Measurements from ENCODE around the gene CFAP20DC.

The CFAP20DC gene

GRCh38 chr3:58798312-58798711 is 251.5 kb downstream of the CFAP20DC start:
- no peak for DNase-seq

DNA sequence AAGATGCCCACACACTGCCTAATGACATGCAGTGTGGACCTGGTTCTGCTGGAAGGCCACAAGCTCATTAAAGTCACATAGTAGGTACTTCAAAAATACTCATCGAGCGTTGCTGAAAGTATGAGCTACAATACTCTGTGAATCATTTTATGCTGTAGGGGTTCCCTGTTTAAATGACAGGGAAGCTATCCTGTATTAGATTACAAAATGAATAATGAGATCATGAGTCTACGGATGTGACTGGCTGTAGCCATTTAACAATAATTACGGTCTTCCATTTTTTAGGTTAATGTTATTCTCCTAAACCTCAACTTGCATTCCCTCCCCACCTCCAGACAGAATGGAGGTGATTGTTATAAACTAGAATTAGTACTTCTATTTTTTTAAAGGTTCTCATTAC is 255.1 kb downstream of the CFAP20DC start:
- DNase-seq = no peak

DNA sequence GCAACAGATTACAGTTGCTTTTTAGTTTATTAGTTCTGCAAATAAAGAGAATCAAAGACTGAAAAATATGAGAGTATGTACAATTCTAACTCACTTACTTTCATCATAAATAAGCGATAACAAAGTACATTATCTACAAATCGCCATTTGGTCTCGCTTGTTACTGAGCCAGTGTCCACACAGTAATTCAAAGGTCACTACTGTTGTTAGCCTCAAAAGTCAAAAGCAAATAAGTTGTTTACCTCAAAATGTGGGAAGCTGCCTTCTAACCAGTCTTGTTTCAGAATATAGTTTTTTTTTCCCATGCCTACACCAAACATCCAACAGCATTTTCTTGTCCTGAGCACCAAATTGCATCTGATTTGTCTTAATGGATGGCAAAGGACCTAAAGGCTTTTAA is 255.9 kb downstream of the CFAP20DC start:
- no peak for DNase-seq

DNA sequence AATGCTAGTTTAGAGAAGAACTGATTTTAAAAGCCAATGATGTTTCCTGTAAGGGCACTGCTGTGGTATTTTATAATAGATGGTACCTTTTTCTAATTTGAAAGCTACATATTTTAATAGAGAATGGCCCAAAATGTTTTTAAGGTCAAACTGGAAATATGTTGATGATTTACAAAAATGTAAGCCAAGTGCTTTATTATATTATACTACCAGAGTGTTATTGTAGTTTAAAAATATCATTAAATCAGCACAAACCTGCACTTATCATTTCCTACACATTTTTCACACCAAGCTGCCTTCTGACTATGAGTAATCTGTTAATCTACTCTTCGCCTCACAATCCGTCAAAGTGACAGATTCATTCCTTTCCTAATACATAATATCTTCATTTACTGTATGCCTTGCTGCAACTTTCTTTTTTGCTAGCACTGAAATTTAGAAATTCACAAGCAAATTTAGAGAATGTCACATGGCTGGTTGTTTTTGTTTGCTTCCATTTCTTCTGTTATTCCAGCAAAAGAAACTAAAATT is 256.8 kb downstream of the CFAP20DC start:
- DNase-seq = no peak

- no peak for DNase-seq
Observed at GRCh38 chr3:58789385-58789784, 260.4 kb downstream of the CFAP20DC start.

GRCh38 chr3:58784888-58785287 is 264.9 kb downstream of the CFAP20DC start:
- DNase-seq = no peak

- DNase-seq = no peak
Observed at GRCh38 chr3:58784425-58784824, 265.4 kb downstream of the CFAP20DC start.

DNA sequence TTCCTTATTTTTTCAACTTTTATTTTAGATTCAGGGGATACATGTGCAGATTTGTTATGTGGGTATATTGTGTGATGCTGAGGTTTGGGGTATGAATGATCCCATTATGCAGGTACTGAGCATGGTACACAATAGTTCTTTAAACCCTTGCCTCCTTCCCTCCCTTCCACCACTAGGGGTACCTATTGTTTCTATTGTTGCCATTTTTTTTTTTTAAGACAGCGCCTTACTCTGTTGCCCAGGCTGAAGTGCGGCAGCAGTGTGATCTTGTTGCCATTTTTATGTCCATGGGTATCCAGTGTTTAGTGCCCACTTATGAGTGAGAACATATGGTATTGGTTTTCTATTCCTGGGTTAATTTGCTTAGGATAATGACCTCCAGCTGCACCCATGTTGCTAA is 266.0 kb downstream of the CFAP20DC start:
- DNase-seq = no peak

GRCh38 chr3:58779934-58780333 is 269.9 kb downstream of the CFAP20DC start:
- no peak for DNase-seq

- no peak for DNase-seq
Observed at GRCh38 chr3:58776231-58776630, 273.6 kb downstream of the CFAP20DC start.

- no peak for DNase-seq
Observed at GRCh38 chr3:58772462-58772861, 277.4 kb downstream of the CFAP20DC start.

GRCh38 chr3:58769065-58769464 is 280.8 kb downstream of the CFAP20DC start:
- DNase-seq = no peak

- no peak for DNase-seq
Observed at GRCh38 chr3:58766587-58767282, 283.1 kb downstream of the CFAP20DC start.

GRCh38 chr3:58755150-58755549 is 294.7 kb downstream of the CFAP20DC start:
- DNase-seq = no peak

- no peak for DNase-seq
Observed at GRCh38 chr3:58754074-58754473, 295.8 kb downstream of the CFAP20DC start.

GRCh38 chr3:58751882-58752567 is 297.8 kb downstream of the CFAP20DC start:
- no peak for DNase-seq

- no peak for DNase-seq
Observed at GRCh38 chr3:58751235-58751634, 298.6 kb downstream of the CFAP20DC start.

DNA sequence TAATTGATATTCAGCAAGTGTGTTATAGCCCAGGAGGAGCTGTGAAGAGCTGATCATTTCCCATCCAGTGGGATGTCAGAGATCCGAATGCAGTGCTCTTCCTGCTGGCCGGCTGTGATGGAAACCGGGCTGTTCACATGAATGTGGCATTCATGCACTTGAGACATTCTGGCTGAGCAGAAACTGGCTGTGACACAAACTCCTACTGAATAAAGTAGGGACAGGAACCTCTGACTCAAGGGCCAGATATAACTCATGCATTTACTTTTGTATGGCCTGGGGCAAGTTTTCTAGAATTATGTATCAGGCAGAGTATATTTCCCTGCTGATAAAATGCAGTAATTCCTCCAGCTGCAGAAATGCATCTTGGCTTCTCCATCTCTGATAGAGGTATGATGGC is 299.9 kb downstream of the CFAP20DC start:
- DNase-seq = no peak

- DNase-seq = no peak
Observed at GRCh38 chr3:58748024-58748423, 301.8 kb downstream of the CFAP20DC start.

DNA sequence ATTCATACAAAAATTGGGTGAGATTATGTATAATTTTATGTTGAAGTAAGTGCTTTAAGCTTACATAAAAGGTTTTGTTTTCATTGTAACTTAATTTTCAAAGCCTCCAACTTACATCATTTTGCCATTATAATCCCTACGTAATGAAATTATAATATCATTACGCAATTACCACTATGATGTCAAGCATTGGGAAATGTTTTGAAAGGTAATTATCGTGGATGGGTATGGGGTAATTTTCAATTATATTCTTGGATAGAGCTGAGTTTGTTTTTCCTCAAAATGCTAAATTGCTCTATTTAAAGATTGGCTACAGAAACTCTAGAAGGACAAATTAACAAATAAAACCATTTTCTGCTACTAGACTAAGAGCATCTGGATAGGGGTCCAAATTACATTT is 303.1 kb downstream of the CFAP20DC start:
- no peak for DNase-seq

GRCh38 chr3:58743296-58743695 is 306.5 kb downstream of the CFAP20DC start:
- DNase-seq = no peak

DNA sequence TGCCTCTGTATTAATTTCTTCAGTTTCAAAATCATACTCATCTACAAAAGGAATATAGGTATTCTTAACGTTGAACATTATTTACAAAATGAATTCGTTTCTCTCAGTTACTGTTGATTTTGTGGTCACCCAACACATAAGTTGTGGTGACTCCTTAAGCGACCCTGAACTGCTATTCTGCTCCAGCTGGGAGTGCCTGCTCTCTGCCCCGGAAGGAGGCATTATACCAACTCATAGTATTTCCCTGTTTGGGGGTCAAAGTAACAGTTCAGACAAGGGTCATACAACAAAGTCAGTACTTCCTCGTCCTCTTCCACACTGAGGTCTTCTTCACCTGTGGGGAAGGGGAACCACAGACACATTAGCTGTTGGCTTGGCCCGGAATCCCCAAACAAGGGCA is 307.6 kb downstream of the CFAP20DC start:
- DNase-seq = no peak

- no peak for DNase-seq
Observed at GRCh38 chr3:58737644-58738043, 312.2 kb downstream of the CFAP20DC start.

DNA sequence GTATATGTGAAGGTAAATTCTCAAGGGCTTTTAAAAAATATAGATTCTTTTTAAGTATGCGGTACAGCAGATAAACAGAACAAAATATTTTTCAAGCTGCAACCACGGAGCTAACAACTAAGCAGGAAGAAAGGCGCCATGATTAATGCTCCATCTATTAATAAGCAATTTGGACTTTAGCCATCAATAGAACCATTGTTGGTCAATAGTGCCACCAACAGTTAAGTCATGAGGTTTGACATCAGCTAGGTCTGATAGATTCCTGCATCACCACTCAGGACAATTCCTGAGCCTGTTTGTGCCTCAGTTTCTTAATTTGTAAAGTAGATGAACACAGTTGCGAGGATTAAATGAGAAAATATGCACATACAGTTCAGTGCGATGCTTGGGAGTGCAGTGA is 318.2 kb downstream of the CFAP20DC start:
- DNase-seq = no peak

DNA sequence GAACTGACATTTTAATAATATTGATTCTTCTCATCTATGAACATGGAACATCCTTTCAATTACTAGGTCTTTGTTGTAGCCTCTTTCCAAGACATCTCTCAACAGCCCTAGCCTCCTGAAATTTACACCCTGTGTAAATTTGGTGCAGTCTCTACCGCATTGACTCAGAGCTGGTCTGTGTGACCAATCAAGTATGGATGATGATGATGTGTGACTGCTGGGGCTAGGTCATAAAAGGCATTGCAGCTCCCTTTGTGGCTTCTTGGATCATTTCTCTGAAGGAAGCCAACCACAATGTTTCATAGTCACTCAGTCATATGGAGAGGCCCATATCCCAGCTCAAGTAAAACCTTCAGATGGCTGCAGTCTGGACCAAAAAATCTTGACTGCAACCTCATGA is 321.1 kb downstream of the CFAP20DC start:
- no peak for DNase-seq
